Measurements from ENCODE around the gene RPS6KB2.
A peak's percentile ranks its signal among the peaks of the same experiment; 100 is the strongest.
"Not testable (repeated sequence)": the region's sequence is repeated elsewhere in the genome, so short reads cannot be mapped to it uniquely, and the experiment has no call there.

The RPS6KB2 gene

DNA sequence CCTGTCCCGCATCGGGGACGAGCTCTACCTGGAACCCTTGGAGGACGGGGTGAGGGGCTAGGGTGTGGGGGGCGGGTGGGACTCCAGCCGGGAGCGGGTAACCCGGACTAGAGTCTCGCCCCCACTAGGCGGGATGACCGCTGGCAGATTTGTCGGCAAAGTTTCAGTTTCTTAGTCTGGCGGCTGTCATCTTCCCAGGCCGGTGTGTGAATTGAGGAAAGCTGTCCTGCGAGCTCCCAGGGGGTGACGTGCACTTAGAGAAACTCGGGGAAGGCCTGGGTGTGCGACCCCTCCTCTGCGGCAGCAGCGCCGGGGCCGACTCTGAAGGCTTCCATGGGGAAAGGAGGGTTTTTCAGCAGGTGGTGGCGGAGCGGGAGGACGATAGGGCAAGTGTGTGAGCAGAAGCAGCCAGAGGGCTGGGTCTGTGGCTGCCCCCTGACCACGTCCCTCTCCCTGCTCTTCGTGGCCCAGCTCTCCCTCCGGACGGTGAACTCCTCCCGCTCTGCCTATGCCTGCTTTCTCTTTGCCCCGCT is 36.0 kb upstream of the RPS6KB2 start:
- TF ChIP-seq POLR2A (IDR thresholded peaks at IDR 0.05; ENCODE audit: low read depth, low read length) = no peak
- DNase-seq (ENCODE audit: insufficient read length, low spot score) = no peak
- no peak for FAIRE-seq

DNA sequence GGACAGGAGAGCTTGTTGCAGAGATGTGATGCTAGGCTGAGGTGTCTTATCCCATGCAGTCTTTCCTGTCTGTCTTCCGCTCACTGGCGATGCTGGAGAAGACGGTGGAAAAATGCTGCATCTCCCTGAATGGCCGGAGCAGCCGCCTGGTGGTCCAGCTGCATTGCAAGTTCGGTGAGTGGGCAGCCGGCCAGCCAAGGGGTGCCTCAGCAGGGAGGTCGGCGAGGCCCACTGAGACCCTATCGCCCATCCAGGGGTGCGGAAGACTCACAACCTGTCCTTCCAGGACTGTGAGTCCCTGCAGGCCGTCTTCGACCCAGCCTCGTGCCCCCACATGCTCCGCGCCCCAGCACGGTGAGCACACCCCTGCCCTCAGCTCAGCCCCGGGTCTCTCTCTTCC is 34.9 kb upstream of the RPS6KB2 start:
- FAIRE-seq (no peak), DNase-seq (ENCODE audit: insufficient read length, low spot score) (no peak)
- no peak for TF ChIP-seq POLR2A (IDR thresholded peaks at IDR 0.05; ENCODE audit: low read depth, low read length)

DNA sequence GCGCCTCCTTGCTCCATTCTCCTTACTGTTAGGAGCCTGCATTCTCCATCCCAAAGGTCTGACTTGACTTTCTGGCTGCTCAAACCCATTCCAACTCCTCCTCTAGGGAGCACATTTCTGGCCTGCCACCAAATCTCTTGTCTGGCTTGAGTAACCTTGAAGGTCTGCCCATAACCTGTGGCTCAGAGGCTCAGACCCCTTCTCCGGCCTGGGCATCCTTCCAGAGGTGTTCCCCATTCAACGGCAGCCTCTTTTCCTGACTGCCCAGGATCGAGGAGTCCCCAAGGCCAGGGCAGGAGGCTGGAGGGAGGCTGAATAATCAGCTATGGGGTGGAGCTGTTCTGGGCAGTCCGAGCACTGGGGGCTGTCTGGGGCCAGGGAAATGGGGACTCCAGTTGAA is 34.3 kb upstream of the RPS6KB2 start:
- no peak for DNase-seq (ENCODE audit: insufficient read length, low spot score)
- no peak for FAIRE-seq
- TF ChIP-seq POLR2A (IDR thresholded peaks at IDR 0.05; ENCODE audit: low read depth, low read length) = no peak

DNA sequence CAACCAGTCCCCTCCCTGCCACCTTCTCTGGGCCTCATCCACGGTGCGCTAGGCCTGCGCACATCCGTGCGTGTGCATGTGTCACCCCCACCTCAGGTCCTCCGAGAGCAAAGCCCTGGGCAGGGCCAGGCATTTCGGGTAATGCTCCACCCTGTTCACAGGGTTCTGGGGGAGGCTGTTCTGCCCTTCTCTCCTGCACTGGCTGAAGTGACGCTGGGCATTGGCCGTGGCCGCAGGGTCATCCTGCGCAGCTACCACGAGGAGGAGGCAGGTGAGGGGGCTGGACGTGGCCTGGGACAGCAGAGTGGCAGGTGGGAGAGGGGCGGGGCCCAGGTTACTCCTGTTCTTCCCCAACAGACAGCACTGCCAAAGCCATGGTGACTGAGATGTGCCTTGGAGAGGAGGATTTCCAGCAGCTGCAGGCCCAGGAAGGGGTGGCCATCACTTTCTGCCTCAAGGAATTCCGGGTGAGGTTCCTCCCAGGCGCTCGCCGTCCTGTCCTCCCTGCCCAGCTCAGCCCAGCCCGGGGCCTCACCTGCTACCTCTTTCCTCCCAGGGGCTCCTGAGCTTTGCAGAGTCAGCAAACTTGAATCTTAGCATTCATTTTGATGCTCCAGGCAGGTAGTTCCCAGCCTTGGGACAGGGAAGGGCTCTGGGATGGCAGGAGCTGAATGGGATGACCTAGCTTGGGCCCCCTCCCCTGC is 32.6 kb upstream of the RPS6KB2 start:
- FAIRE-seq (no peak), DNase-seq (ENCODE audit: insufficient read length, low spot score) (no peak)
- TF ChIP-seq POLR2A (IDR thresholded peaks at IDR 0.05; ENCODE audit: low read depth, low read length) = no peak

DNA sequence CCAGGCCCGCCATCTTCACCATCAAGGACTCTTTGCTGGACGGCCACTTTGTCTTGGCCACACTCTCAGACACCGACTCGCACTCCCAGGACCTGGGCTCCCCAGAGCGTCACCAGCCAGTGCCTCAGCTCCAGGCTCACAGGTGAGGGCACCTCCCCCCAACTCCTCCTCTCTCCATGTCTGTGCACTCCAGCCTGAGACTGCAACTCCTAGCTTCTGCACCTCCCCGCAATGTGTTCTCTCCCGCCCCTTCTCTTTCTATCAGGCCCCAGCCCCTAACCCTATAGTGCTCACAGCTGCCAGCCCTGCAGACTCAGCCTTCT is 32.1 kb upstream of the RPS6KB2 start:
- DNase-seq (ENCODE audit: insufficient read length, low spot score) = no peak
- FAIRE-seq = no peak
- no peak for TF ChIP-seq POLR2A (IDR thresholded peaks at IDR 0.05; ENCODE audit: low read depth, low read length)

DNA sequence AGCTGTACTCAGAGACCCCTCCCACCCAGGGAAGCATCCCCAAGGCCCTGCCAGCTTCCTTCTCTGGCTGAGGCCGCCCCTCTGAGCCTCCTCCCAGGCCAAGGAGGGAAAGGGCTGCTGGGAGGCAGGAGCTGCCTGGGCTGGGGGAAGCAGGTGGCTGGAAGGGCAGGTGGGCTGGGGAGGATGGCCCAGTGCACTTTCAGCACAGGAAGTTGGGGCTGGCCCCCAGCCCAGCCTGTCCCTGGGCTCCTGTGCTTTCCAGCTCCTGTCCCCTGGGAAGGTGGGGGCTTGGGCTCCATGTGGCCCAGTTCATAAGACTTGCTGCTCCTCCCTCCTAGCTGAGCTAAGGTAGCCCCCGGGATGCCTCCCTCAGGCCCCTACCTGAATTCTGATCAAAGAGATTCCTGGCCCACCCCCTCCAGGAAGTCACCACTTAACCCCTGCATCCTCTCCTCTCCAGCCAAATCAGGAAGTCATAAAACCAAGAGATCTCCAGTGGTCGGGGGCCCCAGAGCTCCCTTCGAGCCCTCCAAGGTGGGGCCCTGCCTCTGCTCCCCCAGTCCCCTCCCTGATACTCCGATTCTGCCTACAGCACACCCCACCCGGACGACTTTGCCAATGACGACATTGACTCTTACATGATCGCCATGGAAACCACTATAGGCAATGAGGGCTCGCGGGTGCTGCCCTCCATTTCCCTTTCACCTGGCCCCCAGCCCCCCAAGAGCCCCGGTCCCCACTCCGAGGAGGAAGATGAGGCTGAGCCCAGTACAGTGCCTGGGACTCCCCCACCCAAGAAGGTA is 31.5 kb upstream of the RPS6KB2 start:
- DNase-seq (ENCODE audit: insufficient read length, low spot score) (no peak), FAIRE-seq (no peak)
- no peak for TF ChIP-seq POLR2A (IDR thresholded peaks at IDR 0.05; ENCODE audit: low read depth, low read length)

DNA sequence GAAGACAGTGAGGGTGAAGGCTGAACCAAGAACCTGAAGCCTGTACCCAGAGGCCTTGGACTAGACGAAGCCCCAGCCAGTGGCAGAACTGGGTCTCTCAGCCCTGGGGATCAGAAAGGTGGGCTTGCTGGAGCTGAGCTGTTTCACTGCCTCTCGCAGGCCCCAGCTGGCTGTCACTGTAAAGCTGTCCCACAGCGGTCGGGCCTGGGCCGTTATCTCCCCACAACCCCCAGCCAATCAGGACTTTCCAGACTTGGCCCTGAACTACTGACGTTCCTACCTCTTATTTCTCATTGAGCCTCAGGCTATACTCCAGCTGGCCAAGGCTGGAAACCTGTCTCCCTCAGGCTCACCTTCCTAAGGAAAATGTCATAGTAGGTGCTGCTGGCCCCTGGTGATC is 30.8 kb upstream of the RPS6KB2 start:
- DNase-seq (ENCODE audit: insufficient read length, low spot score) = no peak
- no peak for TF ChIP-seq POLR2A (IDR thresholded peaks at IDR 0.05; ENCODE audit: low read depth, low read length)
- no peak for FAIRE-seq

DNA sequence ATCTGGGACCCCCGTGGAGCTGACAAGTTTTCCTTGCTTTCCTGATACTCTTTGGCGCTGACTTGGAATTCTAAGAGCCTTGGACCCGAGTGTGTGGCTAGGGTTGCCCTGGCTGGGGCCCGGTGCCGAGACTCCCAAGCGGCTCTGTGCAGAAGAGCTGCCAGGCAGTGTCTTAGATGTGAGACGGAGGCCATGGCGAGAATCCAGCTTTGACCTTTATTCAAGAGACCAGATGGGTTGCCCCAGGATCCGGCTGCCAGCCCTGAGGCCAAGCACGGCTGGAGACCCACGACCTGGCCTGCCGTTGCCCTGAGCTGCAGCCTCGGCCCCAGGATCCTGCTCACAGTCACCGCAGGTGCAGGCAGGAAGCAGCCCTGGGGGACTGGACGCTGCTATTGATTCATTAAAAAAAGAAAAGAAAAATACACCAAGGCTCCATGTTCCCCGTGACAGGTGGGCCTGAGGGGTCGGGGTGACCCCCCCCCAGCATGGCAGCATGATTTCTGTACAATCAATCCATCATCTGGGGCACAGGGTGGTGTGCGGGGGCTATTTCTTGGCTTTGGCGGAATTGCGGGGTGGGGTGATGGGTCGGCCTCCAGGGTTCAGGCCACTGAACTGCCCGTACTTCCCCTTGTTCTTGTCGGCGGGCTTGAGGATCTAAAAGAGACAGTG is 30.2 kb upstream of the RPS6KB2 start:
- no peak for DNase-seq (ENCODE audit: insufficient read length, low spot score)
- FAIRE-seq = no peak
- no peak for TF ChIP-seq POLR2A (IDR thresholded peaks at IDR 0.05; ENCODE audit: low read depth, low read length)

DNA sequence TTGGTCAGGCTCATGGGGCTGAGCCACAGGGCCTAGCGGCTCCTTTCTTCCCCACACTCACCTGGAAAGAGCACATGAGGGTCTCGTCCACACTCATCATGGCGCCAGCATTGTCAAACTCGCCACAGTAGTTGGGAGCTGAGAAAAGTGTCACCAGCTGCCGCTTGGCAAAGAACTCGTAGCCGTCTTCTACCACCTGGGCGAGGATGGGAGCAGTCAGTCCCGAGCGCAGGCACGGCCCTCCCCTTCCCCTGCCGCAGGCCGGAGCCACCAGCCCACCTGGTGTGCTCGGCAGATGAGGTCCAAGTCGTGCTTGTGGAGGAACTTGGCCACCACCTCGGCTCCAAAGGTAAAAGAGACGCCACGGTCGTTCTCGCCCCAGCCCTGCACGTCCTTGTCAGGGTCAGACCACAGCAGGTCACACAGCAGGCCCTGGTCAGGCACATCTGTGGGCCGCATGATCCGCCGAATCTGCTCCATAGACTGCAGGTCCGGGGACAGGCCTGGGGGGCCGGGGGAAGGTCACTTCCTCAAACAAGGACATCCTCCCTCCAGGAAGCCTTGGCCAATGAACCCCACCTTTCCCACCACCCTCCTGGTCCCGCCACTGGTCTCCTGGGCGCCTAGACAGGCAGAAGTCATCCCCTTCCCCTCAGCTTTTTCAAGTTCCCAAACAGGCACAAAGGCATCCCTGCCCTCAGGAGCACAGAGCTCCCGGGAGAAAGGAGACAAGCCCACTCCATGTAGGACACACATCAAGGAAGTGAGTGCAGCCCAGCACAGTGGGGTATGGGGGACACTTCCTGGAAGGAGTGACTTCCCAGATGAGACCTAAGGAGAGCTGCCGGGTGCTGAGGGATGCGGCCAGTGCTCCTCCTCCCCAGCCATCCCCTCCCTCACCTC is 29.4 kb upstream of the RPS6KB2 start:
- FAIRE-seq (no peak), DNase-seq (ENCODE audit: insufficient read length, low spot score) (no peak)
- no peak for TF ChIP-seq POLR2A (IDR thresholded peaks at IDR 0.05; ENCODE audit: low read depth, low read length)

DNA sequence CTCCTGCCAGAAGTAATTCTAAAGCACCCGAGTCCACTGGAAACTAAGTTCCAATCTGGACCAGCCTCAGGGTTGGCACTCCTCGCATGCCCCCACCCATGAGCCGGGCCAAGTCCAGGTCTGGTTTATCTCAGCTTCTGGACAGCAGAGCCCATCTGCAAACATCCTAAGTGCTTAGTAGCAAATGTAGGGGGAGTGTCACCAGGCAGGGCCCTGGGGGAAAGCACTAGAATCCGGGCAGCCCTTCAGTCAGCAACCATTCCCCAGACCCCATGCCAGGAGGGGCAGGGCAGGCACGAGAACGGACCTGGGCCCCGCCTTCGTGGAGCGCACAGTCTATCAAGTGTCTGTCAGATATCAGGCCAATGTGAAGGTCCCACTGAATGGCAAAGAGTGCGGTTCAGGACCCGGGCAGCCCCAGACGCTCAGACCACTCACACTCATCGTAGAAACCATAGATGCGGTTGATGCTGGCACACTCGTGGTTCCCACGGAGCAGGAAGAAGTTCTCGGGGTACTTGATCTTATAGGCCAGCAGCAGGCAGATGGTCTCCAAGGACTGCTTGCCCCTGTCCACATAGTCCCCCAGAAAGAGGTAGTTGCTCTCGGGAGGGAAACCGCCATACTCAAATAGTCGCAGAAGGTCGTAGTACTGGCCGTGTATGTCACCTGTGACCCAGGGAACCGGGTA is 27.9 kb upstream of the RPS6KB2 start:
- TF ChIP-seq POLR2A (IDR thresholded peaks at IDR 0.05; ENCODE audit: low read depth, low read length) = peak; percentile 9; the same call in 1 of the 2 replicates
- DNase-seq (ENCODE audit: insufficient read length, low spot score) = no peak
- no peak for FAIRE-seq

DNA sequence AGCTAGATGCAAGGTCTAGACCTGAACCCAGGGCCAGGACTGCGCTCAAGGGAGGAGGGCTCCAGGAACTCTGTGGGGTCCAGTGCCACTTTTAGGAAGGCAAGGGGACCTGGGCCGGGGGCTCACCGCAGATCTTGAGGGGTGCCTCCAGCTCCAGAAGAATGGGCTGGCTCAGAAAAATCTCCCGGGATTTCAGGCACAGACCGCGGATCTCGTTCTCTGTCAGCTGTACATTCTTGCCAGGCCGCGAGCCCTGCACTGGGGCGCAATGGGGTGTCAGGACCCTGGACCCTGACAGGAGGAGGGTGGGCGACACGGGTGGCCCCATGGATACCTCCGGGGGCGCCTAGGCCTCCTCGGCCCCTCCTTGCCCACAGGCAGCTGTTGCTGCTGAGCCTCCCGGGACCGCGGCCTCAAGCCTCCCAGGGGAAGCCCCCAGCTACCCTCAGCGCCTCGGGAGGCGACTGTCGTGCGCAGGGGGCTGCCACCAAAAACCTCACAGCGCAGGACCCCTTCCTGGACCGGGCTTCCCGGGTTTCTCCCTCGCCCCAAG is 27.3 kb upstream of the RPS6KB2 start:
- FAIRE-seq = no peak
- no peak for DNase-seq (ENCODE audit: insufficient read length, low spot score)
- no peak for TF ChIP-seq POLR2A (IDR thresholded peaks at IDR 0.05; ENCODE audit: low read depth, low read length)

DNA sequence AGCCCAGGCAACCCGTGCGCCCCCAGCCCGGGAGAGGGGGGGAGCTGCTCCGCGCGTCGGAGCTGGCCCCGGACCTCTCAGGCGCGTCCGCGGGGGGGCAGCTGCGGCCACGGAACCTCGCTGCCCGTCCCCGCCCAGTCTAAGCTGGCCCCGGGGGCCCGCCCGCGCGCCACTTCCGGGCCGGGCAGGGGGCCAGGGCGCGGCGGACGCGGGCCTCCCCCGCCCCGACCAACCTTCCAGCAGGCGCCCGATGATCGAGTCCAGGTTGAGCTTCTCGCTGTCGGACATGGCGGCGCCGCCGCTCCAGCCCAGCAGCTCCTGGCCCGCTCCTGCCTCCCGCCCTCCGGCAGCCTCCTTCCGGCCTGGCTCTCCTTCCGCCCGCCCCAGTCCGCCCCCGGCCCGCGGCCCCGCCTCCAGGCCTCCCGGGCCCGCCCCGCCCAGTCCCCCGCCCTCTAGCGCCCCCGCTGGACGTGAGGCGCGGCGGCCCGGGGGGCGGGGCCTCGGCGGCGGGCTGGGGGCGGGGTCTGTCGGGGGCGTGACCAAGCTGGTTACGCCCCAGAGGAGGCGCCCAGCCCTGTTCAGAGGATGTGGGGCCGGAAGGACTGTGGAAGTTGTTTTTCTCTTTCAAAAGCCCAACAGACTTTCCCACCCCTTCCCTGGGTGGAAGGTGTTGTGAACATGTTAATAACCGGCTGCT is 26.7 kb upstream of the RPS6KB2 start, which contains the start of gene PPP1CA:
Gene PPP1CA (minus strand): TSS at position 364 of the 697 bp plus-strand sequence. CDS start 76 bp downstream, at position 288.
- FAIRE-seq = no peak

DNA sequence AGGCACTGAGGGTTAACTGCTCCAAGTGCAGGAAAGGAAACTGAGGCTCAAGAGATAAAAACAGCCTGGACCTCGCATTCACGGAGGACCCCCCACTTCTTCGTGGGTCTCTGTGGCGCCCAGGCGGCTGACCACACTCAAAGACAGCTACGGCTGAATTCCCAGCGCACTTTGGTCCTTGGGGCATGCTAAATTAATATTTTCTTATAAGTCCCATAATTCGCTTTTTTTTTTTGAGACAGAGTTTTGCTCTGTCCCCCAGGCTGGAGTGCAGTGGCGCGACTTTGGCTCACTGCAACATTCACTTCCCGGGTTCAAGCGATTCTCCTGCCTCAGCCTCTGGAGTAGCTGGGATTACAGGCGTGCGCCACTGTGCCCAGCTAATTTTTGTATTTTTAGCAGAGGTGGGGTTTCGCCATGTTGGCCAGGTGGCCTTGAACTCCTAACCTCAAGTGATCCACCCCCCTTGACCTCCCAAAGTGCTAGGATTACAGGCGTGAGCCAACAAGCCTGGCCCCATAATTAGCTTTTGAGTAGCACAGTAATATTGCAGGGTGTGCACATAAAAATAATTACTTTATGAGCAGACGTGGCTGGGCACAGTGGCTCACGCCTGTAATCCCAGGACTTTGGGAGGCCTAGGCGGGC is 26.0 kb upstream of the RPS6KB2 start:
- DNase-seq (ENCODE audit: insufficient read length, low spot score); FAIRE-seq: not testable (repeated sequence)

More for the DNA sequence above, 26.7 kb upstream of the RPS6KB2 start, which contains the start of gene PPP1CA:
- TF ChIP-seq POLR2A (IDR thresholded peaks at IDR 0.05; ENCODE audit: low read depth, low read length) = peak; percentile 88
- peak; percentile 95 for DNase-seq (ENCODE audit: insufficient read length, low spot score)

DNA sequence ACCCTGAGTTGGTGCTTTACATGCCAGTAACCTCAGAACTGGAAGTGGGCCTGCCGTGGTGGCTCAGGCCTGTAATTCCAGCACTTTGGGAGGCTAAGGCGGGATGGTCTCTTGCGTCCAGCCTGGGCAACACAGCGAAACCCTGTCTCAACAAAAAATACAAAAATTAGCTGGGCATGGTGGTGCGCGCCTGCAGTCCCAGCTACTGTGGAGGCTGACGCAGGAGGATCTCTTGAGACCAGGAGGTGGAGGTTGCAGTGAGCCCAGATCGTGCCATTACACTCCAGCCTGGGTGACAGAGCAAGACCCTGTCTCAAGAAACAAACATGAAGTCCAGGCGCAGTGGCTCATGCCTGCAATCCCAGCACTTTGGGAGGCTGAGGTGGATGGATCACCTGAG is 25.2 kb upstream of the RPS6KB2 start:
- DNase-seq (ENCODE audit: insufficient read length, low spot score); FAIRE-seq: not testable (repeated sequence)
